Astrocyte of the spinal cord (primary cell): ENCODE measurements around the gene ABRACL.

Experiments used
- DNase-seq: peaks from one replicate; pipeline ENCODE4 v3.0.0; 2011; ENCODE audit warnings: low read depth, low spot score
- H3K4me3 ChIP-seq: 2 replicates; pipeline ENCODE4 v1.5.1; 2011; ENCODE audit warnings: low read depth, mild to moderate bottlenecking, low read length, moderate library complexity
- CTCF ChIP-seq: IDR thresholded peaks from 2 replicates; pipeline ENCODE4 v1.5.1; 2012; ENCODE audit warnings: low read depth, mild to moderate bottlenecking, low read length, inconsistent platforms
- in situ Hi-C: cut with HindIII; loops from 2 replicates; pipeline ENCODE4 v1.10.0; 2017; ENCODE audit warnings: low sequenced_read_pairs

ABRACL gene

GRCh38 chr6:139081471-139081870 is 52.9 kb downstream of the ABRACL start:
- no peak for TF ChIP-seq CTCF
- no peak for DNase-seq
- in situ Hi-C loops, result no loop called here
- H3K4me3 ChIP-seq, result no peak overlapping the region

- H3K4me3 ChIP-seq, result no peak overlapping the region
- DNase-seq, result no peak
- no peak for TF ChIP-seq CTCF
- in situ Hi-C loops, result no loop called here
Measured at GRCh38 chr6:139082370-139082769, 53.8 kb downstream of the ABRACL start.

DNA sequence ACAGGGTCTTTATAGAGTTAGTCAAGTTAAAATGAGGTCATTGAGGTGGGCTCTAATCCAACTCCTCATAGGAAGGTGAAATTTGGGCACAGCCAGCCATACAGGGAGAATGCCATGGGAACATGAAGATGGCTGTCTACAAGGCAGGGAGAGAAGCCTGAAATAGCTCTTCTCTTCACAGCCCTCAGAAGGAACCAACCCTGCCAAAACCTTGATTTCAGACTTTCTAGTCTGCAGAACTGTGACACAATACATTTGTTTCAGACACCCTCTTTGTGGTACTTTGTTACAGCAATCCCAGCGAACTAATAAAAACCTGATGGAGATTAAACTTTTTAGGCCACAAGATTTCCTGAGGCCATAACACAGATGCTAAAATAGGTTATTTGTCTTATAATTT is 63.3 kb downstream of the ABRACL start:
- H3K4me3 ChIP-seq, result no peak overlapping the region
- in situ Hi-C loops, result no loop called here
- no peak for TF ChIP-seq CTCF
- DNase-seq, result no peak
